SH-SY5Y (cell line): Measurements from ENCODE around the gene RNF217.

Source experiments
- GATA2 ChIP-seq: IDR thresholded peaks from 2 replicates; pipeline ENCODE4 v1.6.1; 2011; ENCODE audit warnings: mild to moderate bottlenecking, low read depth, low read length
- GATA3 ChIP-seq: IDR thresholded peaks from 2 replicates; pipeline ENCODE4 v1.6.1; 2011; ENCODE audit warnings: low read depth, mild to moderate bottlenecking, low read length, moderate library complexity

The RNF217 gene

GRCh38 chr6:125099211-125100073 lies 137.2 kb downstream of the RNF217 start:
- no peak for TF ChIP-seq GATA3
- TF ChIP-seq GATA2 = no peak

DNA sequence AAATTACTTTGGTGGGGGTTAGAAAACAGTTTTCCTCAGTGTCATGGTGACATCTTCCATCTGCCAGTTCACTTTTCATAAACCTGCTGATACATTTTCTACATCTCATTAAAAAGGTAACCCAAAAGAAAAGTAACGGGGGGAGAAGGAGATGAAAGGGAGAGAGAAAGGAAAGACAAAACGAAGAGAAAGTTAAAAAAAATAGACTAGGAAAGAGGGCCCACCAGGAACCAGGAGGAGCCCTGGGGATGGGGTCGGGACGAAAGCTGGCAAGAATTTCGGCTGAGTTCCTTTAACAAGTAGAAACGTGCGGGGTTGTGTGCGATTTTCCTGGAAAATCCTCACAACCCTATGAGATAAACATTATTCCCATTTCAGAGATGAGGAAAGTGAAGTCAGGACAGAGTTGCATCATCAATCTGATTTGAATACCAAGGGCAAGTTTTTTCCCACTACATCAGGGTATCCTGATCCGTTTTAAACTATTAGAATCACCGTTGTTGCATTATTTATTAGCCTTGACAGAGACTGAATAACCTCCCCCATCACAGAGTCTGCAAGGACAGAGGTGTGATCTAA lies 137.9 kb downstream of the RNF217 start:
- TF ChIP-seq GATA2 (no peak), GATA3 (no peak)

DNA sequence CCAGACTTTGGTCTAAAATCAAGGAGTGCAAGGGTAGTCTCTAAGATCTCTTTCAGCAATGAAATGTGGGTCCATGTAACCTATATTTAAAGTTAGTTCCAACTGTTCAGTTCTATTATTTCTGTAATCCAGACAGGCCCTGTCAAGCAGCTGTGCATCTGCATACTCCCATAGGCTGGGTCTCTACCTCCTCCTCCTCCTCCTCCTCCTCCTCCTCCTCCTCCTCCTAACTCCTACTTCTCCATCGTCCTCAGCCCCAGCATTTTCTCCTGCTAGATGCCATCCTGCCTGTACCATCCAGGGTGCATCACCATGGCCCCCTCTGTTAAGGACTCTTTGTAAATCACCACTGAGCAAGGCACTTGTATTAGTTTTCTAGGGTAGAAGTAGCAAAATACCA lies 138.9 kb downstream of the RNF217 start:
- no peak for TF ChIP-seq GATA3
- TF ChIP-seq GATA2 = no peak

GRCh38 chr6:125101631-125102030 lies 139.4 kb downstream of the RNF217 start:
- no peak for TF ChIP-seq GATA3
- no peak for TF ChIP-seq GATA2

GRCh38 chr6:125102411-125102810 lies 140.2 kb downstream of the RNF217 start:
- TF ChIP-seq GATA2 (no peak), GATA3 (no peak)

GRCh38 chr6:125102891-125103290 lies 140.7 kb downstream of the RNF217 start:
- TF ChIP-seq GATA2 (no peak), GATA3 (no peak)

- TF ChIP-seq GATA3 (no peak), GATA2 (no peak)
Observed at GRCh38 chr6:125104425-125104824, 142.2 kb downstream of the RNF217 start.

DNA sequence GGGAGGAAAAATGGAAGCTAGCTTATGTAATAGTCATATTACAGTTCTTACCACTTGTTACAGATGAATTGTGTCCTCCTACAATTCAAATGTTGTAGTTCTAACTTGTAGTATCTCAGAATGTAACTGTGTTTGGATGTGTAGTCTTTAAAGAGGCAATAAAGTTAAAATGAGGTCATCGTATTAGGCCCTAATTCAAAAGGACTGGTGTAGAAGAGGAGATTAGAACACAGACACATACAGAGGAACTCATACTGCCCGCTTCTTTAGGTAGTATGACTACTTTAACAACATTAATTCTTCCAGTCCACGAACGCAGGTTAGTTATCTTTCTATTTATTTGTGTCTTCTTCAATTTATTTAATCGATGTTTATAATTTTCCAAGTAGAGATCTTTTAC lies 144.8 kb downstream of the RNF217 start:
- TF ChIP-seq GATA3 (no peak), GATA2 (no peak)

GRCh38 chr6:125107896-125108295 lies 145.7 kb downstream of the RNF217 start:
- TF ChIP-seq GATA3 (no peak), GATA2 (no peak)

DNA sequence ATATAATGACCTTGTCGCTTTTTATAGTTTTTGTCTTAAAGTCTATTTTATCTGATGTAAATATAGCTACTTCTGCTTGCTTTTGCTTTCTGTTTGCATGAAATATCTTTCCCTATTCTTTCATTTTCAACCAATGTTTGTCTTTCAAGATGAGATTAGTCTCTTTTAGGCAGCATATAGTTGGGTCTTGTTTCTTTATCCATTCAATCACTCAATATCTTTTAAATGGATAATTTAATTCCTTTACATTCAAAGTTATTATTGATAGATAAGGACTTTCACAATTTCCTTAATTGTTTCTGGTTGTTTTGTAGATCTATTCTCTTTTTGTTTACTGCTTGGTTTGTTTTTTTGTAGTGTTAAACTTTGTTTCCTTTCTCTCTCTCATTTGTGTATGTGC lies 147.8 kb downstream of the RNF217 start:
- TF ChIP-seq GATA2 (no peak), GATA3 (no peak)

- TF ChIP-seq GATA2 = no peak
- no peak for TF ChIP-seq GATA3
Observed at GRCh38 chr6:125111219-125111983, 149.2 kb downstream of the RNF217 start.

- TF ChIP-seq GATA3 (no peak), GATA2 (no peak)
Observed at GRCh38 chr6:125112934-125113333, 150.7 kb downstream of the RNF217 start.

- TF ChIP-seq GATA3 (no peak), GATA2 (no peak)
Observed at GRCh38 chr6:125114248-125114858, 152.1 kb downstream of the RNF217 start.

DNA sequence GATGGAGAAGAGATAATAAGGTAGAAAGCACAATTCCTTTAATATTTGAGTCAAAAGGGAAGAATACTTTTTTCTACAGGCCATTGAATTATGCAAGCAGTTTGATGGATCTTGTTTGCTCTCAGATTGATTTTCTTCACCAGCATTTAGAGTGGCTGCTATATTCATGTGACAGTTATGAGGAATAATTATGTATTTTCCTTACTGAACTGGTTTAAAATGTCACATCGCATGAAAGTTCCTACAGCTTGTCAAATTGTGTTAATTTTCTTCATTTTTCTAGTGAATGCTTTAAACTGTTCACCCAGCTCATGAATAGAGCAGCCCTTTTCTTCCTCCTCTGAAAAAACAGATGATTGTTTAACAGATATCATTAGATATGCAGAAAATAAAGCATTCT lies 153.9 kb downstream of the RNF217 start:
- TF ChIP-seq GATA3 = no peak
- no peak for TF ChIP-seq GATA2

GRCh38 chr6:125116710-125117109 lies 154.5 kb downstream of the RNF217 start:
- no peak for TF ChIP-seq GATA3
- no peak for TF ChIP-seq GATA2
